ENCODE measurements around the gene HOXB9.

The HOXB9 gene

DNA sequence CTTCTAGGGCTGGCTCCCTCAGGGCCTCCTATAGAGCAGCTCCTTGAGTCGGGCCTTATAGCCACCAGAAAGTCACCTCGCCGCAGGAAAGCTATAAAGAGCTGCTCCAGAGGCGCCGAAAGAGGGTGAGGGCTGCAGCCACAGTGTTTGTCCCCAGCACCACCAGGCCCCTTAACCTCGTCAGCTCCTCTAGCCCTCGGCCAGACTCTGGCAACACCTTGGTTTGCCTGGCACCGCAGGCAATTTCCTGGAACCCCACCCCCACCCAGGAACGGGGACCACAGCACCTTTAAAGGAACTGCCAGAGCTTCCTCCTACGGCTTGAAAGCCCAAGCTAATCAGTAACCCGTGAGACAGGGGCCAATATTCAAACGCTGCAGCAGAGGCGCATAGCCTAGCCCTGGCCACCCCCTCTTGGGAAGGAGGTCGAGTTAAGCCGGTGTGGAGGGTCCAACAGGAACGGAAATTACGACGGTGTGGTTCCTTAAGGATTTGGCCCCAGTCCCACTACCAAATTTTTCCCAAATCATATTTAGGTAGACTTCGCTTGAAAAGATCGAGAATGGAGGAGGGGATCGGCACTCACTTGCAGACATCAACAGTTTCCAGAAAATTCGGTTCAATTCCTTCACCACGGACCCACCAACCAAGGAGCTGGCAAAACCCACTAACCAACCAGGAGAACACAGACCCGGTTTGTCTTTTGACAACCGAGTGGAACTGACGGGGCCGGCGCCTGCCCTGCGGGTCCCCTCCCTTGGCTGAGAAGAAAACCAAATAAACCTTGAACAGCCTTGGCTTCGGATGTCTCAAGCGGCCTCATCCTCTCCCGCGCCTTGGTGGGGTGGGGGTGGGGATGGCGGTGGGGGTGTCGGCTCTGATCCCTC, 24.4 kb downstream of the HOXB9 start:
- H3K4me3 ChIP-seq (ENCODE audit: low read depth, low read length), result no peak overlapping the region
- no peak for DNase-seq (ENCODE audit: low read depth)
- TF ChIP-seq, protein P1, sequence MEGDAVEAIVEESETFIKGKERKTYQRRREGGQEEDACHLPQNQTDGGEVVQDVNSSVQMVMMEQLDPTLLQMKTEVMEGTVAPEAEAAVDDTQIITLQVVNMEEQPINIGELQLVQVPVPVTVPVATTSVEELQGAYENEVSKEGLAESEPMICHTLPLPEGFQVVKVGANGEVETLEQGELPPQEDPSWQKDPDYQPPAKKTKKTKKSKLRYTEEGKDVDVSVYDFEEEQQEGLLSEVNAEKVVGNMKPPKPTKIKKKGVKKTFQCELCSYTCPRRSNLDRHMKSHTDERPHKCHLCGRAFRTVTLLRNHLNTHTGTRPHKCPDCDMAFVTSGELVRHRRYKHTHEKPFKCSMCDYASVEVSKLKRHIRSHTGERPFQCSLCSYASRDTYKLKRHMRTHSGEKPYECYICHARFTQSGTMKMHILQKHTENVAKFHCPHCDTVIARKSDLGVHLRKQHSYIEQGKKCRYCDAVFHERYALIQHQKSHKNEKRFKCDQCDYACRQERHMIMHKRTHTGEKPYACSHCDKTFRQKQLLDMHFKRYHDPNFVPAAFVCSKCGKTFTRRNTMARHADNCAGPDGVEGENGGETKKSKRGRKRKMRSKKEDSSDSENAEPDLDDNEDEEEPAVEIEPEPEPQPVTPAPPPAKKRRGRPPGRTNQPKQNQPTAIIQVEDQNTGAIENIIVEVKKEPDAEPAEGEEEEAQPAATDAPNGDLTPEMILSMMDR (IDR thresholded peaks at IDR 0.05; ENCODE audit: control insufficient read depth, extremely low read depth, insufficient read depth), result no peak

DNA sequence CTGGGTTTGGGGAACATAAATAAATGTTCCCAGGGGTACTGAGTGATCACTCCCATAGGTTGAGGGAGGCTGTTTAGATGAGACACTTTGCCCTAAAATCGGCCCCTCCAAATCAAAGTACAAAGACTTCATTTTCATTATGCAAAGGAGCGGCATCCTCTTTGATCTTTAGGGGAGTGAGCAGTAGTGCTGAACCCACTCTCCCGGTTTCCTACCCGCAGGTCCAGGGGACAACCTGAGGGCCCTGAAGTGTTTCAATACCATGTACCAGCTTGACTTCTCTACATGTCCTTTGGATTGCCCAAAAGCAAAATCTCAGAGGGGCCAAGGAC, 25.0 kb downstream of the HOXB9 start:
- H3K4me3 ChIP-seq (ENCODE audit: low read depth, low read length), result no peak overlapping the region
- no peak for DNase-seq (ENCODE audit: low read depth)
- TF ChIP-seq, protein P1 (IDR thresholded peaks at IDR 0.05; ENCODE audit: control insufficient read depth, extremely low read depth, insufficient read depth), result no peak

DNA sequence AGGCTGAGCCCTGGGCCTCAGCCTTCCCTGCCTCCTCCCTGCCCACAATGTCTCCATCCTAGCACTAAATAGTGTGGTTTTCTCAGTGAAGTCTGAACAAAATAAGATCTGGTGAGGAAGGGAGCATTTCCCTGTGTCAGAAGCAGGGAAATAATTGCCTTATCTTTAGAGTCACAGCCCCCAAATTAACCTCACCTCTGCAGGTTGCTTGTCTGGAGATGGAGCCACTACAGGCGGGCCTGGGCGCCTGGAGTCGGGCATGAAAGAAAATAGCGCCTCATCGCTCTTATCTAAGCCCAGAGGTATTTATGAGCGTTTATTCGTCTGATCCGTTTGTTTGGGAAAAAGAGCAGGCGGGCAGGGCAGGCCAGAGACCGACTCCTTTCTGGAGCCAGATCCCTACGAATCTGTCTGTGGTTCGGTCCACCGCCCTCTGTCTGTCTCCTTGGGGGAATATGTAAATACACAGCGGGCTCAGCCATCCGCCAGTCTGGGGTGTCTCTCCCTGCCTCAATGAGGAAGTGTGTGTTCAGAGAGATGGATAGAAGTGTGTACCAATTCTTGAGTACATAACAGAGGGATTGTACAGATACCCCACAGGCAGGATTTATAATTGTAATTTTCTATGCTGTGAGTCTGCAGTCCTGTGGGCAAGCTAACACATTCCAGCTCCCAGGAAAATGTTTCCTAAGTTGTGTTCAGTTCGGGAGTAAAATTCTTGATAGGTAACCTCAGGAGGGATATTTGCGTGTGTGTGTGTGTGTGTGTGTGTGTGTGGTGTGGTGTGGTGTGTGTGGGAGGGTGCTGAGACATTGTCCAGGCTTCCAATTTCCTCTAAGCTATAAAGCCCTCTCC, 25.7 kb downstream of the HOXB9 start:
- DNase-seq (ENCODE audit: low read depth), result no peak
- TF ChIP-seq, protein P1 (IDR thresholded peaks at IDR 0.05; ENCODE audit: control insufficient read depth, extremely low read depth, insufficient read depth), result no peak
- H3K4me3 ChIP-seq (ENCODE audit: low read depth, low read length), result no peak overlapping the region

DNA sequence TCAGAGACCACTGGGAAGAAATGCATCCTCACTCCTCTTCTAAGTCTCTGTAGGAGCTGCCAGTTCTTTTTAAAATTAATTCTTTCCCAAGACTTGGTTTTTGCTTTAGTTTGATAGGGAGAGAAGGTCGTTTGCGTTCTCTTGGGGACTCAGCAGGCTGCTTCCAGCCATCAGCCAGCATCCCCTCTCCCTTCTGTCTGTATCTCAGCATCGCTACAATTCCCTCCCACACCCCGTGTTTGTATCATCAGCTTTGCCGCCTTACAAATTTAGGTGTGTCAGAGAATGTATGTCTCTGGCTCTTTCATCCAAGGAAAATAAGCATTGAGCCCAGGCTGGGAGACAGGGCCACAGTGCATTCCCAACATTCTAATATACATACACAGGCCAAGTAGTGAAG, 26.8 kb downstream of the HOXB9 start:
- H3K4me3 ChIP-seq (ENCODE audit: low read depth, low read length), result no peak overlapping the region
- DNase-seq (ENCODE audit: low read depth), result no peak
- TF ChIP-seq, protein P1 (IDR thresholded peaks at IDR 0.05; ENCODE audit: control insufficient read depth, extremely low read depth, insufficient read depth), result no peak

DNA sequence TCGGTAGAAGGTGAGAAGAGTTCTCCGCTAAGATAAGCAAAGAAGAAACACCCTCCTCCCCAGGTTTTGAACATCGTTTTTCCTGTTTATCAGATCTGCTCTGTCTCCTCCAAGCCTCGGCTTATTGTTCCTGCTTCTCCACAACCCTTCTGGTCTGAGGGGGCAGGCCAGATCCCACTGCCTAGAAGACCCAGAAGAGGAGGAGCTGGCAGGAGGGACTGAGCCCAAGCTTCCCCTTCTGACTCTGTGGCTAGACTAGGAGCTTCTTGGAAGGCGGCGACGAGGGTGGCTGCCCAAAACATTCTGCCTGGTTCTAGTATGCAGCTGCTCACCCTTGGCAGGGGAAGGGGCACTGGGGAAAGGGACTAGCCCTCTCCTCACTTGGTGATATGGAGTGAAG, 27.4 kb downstream of the HOXB9 start:
- no peak for DNase-seq (ENCODE audit: low read depth)
- no peak overlapping the region for H3K4me3 ChIP-seq (ENCODE audit: low read depth, low read length)
- TF ChIP-seq, protein P1 (IDR thresholded peaks at IDR 0.05; ENCODE audit: control insufficient read depth, extremely low read depth, insufficient read depth), result no peak

DNA sequence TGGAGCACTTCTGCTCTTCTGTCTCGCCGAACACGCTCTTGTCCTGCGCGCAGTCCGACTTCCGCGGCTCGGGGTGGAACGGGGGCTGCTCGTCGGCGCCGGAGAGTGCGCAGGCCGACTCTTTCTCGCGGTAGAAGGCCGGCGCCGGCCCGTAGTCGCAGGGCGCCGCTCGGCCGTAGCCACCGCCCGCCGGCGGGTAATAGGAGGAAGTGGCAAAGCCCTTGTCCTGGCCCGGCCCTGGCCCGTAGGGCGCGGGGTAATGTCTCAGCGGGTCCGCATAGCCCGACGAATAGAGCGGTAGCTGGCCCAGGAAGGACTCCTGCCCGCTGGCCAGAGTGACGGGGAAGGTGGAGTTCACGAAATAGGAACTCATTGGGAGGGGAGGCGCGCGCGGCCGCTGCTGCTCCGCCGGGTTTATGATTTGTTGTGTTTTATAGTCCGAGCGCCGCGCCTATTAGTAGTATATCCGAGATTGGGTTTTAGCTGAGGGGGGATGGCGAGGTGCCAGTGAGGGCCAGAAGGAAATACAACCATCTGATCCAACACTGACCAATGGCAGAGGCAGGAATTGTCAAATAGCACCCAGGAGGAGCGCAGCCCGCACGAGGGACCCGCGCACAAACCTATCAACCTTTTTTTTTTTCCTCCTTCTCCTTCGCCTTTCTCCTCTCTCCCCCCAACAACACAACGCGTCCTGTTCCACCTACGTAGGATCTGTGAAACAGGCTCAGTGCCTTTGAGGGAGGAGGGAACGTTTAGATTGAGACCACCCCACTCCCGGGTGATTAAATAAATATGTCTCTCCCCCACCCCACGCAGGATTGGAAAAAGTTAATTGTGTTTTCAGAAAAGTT, 28.2 kb downstream of the HOXB9 start:
- DNase-seq (ENCODE audit: low read depth), result no peak
- H3K4me3 ChIP-seq (ENCODE audit: low read depth, low read length), result peak overlapping the region; percentile 57
- TF ChIP-seq, protein P1 (IDR thresholded peaks at IDR 0.05; ENCODE audit: control insufficient read depth, extremely low read depth, insufficient read depth), result no peak
